ENCODE results near the gene IL26. TPM values are rescaled to one million over a fixed set of nuclear protein-coding genes. Genes with fewer than 3 reads are reported as not detected.

IL26 gene
- total RNA-seq, 1 experiment from 2014 or later: not detected

- Mint-ChIP-seq H3K27ac (ENCODE audit: unreplicated experiment) (peak overlapping the region; percentile 29), H3K4me3 (ENCODE audit: low read depth, unreplicated experiment) (peak overlapping the region; percentile 73), H3K9me3 (ENCODE audit: low read depth, unreplicated experiment) (peaks cover 2% of the 10 kb centered on the region), H3K27me3 (ENCODE audit: unreplicated experiment) (peaks cover 14% of the 10 kb centered on the region), H3K4me1 (ENCODE audit: low read depth, unreplicated experiment) (peaks cover 28% of the 10 kb centered on the region), H3K36me3 (ENCODE audit: insufficient read depth, unreplicated experiment) (peaks cover 5% of the 10 kb centered on the region)
- DNase-seq: no peak
- no TSS peak for BruUV-seq (replicated peaks)
- CTCF ChIA-PET: no interaction called here
- TF ChIP-seq CTCF (IDR thresholded peaks at IDR 0.05; ENCODE audit: unreplicated experiment): no peak
- intact Hi-C loops (cut with micrococcal nuclease; ENCODE audit: unreplicated experiment): no loop called here
Observed at GRCh38 chr12:68237078-68237477, 11.5 kb upstream of the IL26 start.

DNA sequence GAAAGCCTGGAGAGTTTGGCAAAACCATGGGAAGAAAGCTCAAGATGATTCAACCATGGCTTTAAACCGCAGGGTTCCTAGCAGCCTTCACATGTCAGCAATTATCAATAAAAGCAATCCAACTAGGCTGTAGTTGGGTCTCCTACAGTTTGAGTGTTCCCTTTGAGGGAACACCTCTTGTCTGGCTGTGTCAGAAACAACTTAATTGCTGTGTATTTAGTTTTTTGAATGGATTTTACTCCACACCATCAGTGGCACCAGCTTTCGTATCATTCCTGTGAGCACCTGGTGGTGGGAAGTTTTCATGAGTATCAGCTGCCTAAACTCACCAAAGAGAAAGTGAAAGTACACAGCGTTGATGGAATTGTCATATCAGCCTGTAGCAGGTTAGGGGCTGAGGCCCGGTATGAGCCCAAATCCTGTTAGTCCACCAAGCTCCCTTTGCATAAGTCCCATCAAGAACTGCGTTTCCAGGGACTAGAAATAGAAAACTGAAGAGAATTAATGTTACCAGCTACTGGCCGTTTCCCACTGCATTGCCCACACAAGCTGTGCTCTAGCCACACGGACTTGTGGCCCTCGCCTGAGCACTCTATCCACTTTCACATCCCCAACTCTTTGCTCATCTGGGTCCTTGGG lies 10.9 kb upstream of the IL26 start:
- BruUV-seq (replicated peaks): no TSS peak
- intact Hi-C loops (cut with micrococcal nuclease; ENCODE audit: unreplicated experiment): no loop called here
- H3K27me3 Mint-ChIP-seq (ENCODE audit: unreplicated experiment): peaks cover 14% of the 10 kb centered on the region
- peaks cover 2% of the 10 kb centered on the region for H3K9me3 Mint-ChIP-seq (ENCODE audit: low read depth, unreplicated experiment)
- TF ChIP-seq CTCF (IDR thresholded peaks at IDR 0.05; ENCODE audit: unreplicated experiment): no peak
- peak; percentile 17 for DNase-seq
- H3K27ac Mint-ChIP-seq (ENCODE audit: unreplicated experiment): peak overlapping the region; percentile 29
- peaks cover 5% of the 10 kb centered on the region for H3K36me3 Mint-ChIP-seq (ENCODE audit: insufficient read depth, unreplicated experiment)
- H3K4me3 Mint-ChIP-seq (ENCODE audit: low read depth, unreplicated experiment): peak overlapping the region; percentile 73
- CTCF ChIA-PET: interaction anchor here (0.6 kb wide), 2 partner anchors 13 to 29 kb away, joined by 4 to 7 read pairs; no protein-coding TSS in a partner anchor
- H3K4me1 Mint-ChIP-seq (ENCODE audit: low read depth, unreplicated experiment): peaks cover 28% of the 10 kb centered on the region

DNA sequence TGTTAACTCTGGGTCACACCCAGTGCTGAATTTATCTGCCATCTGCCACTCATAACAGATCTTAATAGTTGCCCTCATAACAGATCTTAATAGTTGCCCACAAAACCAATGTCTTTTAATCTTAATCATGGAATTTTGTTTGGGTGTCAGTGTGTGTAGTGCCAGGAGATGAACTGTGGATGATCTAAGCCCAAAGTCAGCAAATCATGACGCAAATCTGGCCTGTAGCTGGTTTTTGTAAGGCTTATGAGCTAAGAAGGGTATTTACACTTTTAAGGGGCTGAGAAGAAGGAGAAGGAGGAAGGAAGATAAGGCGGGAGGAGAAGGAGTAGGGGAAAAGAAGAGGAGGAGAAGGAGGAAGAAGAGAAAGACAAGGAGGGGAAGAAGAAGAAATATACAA lies 10.0 kb upstream of the IL26 start:
- no TSS peak for BruUV-seq (replicated peaks)
- H3K36me3 Mint-ChIP-seq (ENCODE audit: insufficient read depth, unreplicated experiment): peaks cover 5% of the 10 kb centered on the region
- no peak overlapping the region for H3K4me3 Mint-ChIP-seq (ENCODE audit: low read depth, unreplicated experiment)
- H3K4me1 Mint-ChIP-seq (ENCODE audit: low read depth, unreplicated experiment): peaks cover 25% of the 10 kb centered on the region
- DNase-seq: no peak
- no peak for TF ChIP-seq CTCF (IDR thresholded peaks at IDR 0.05; ENCODE audit: unreplicated experiment)
- H3K27ac Mint-ChIP-seq (ENCODE audit: unreplicated experiment): no peak overlapping the region
- peaks cover 22% of the 10 kb centered on the region for H3K27me3 Mint-ChIP-seq (ENCODE audit: unreplicated experiment)
- H3K9me3 Mint-ChIP-seq (ENCODE audit: low read depth, unreplicated experiment): peaks cover 2% of the 10 kb centered on the region
- CTCF ChIA-PET: interaction anchor here (0.6 kb wide), 1 partner anchor 30 kb away, joined by 4 read pairs; no protein-coding TSS in a partner anchor
- intact Hi-C loops (cut with micrococcal nuclease; ENCODE audit: unreplicated experiment): no loop called here

- CTCF ChIA-PET: no interaction called here
- TF ChIP-seq CTCF (IDR thresholded peaks at IDR 0.05; ENCODE audit: unreplicated experiment): no peak
- intact Hi-C loops (cut with micrococcal nuclease; ENCODE audit: unreplicated experiment): no loop called here
Observed at GRCh38 chr12:68234140-68234539, 8.5 kb upstream of the IL26 start.

More at GRCh38 chr12:68234140-68234539, 8.5 kb upstream of the IL26 start:
- no peak overlapping the region for H3K27ac Mint-ChIP-seq (ENCODE audit: unreplicated experiment)
- H3K27me3 Mint-ChIP-seq (ENCODE audit: unreplicated experiment): peaks cover 31% of the 10 kb centered on the region
- no peak for DNase-seq
- peaks cover 14% of the 10 kb centered on the region for H3K4me1 Mint-ChIP-seq (ENCODE audit: low read depth, unreplicated experiment)
- no TSS peak for BruUV-seq (replicated peaks)
- H3K36me3 Mint-ChIP-seq (ENCODE audit: insufficient read depth, unreplicated experiment): peaks cover 5% of the 10 kb centered on the region
- H3K4me3 Mint-ChIP-seq (ENCODE audit: low read depth, unreplicated experiment): no peak overlapping the region
- H3K9me3 Mint-ChIP-seq (ENCODE audit: low read depth, unreplicated experiment): peaks cover 2% of the 10 kb centered on the region
